Thyroid gland (tissue), 4 donors: ENCODE measurements around the gene PDE10A.

Source experiments
- POLR2A ChIP-seq, 2 donors: fragments of 450-650 bp; IDR thresholded peaks; one replicate each; pipeline ENCODE4 v1.6.1; 2017; ENCODE audit warnings: antibody characterized with exemption in 2 of 2, mild to moderate bottlenecking in 2 of 2, moderate library complexity in 1 of 2
- TF ChIP-seq, protein P1 (sequence below), 6 experiments: fragments of 200-600 bp in 3 of 6; fragments of 450-650 bp in 3 of 6; sonication (generic) in 3 of 6; IDR thresholded peaks; one replicate each; pipeline ENCODE4 v1.5.1; 2016 to 2019; ENCODE audit warnings: antibody characterized with exemption in 6 of 6, mild to moderate bottlenecking in 2 of 6, inconsistent platforms in 1 of 6, moderate library complexity in 1 of 6

DNA sequence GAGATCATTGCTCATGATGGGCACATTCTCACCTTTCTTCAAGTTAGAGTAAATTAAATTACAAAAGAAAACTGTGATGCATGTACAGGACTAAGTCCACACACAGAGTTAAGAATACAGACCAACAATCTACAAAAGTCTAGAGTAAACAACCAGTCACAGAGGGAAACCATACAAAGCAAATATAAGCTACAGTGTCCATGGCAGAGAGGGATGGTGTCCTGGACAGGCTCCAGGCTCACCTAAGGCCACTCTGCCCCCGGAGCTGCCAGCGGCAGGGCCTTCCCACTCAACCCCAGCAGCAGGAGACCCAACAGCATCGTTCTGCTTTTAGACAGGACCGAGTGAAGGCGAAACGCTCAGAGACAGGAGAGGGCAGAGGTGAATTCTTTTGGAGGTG, 16.0 kb downstream of the PDE10A start:
- TF ChIP-seq, protein P1, sequence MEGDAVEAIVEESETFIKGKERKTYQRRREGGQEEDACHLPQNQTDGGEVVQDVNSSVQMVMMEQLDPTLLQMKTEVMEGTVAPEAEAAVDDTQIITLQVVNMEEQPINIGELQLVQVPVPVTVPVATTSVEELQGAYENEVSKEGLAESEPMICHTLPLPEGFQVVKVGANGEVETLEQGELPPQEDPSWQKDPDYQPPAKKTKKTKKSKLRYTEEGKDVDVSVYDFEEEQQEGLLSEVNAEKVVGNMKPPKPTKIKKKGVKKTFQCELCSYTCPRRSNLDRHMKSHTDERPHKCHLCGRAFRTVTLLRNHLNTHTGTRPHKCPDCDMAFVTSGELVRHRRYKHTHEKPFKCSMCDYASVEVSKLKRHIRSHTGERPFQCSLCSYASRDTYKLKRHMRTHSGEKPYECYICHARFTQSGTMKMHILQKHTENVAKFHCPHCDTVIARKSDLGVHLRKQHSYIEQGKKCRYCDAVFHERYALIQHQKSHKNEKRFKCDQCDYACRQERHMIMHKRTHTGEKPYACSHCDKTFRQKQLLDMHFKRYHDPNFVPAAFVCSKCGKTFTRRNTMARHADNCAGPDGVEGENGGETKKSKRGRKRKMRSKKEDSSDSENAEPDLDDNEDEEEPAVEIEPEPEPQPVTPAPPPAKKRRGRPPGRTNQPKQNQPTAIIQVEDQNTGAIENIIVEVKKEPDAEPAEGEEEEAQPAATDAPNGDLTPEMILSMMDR (IDR thresholded peaks at IDR 0.05): no peak
- TF ChIP-seq POLR2A (IDR thresholded peaks at IDR 0.05): no peak
